Activated CD8-positive, alpha-beta T cell treated with anti-CD3 and anti-CD28 coated beads for 36 hours (primary cell): ENCODE data around the gene LRIG2. TPM values are rescaled to one million over a fixed set of nuclear protein-coding genes. Genes with fewer than 3 reads are reported as not detected.
"Not testable (repeated sequence)": the region's sequence is repeated elsewhere in the genome, so short reads cannot be mapped to it uniquely, and the experiment has no call there.

Source experiments
- ATAC-seq: fragments of 200-7000 bp; cut with Tn5 transposase; one replicate; pipeline ENCODE4 v1.10.0; 2021; ENCODE audit warnings: mild to moderate bottlenecking, moderate library complexity
- CTCF ChIA-PET: fragments of 350-600 bp; sonication (Branson Sonifier 250); formaldehyde crosslinking; loops from one replicate; lab custom pipeline; 2021; ENCODE audit warnings: antibody characterized with exemption; lab: Charles Lee
- POLR2A ChIA-PET: fragments of 350-600 bp; sonication (Branson Sonifier 250); formaldehyde crosslinking; loops from one replicate; lab custom pipeline; 2021; ENCODE audit warnings: antibody characterized with exemption; lab: Charles Lee
- DNase-seq: peaks from one replicate; pipeline ENCODE4 v3.0.0-alpha.2; 2020
- H3K27ac Mint-ChIP-seq: one replicate; pipeline ENCODE4 v1.8.0; 2021; ENCODE audit warnings: mild to moderate bottlenecking, mixed read lengths
- H3K27me3 Mint-ChIP-seq: one replicate; pipeline ENCODE4 v1.8.0; 2021; ENCODE audit warnings: mixed read lengths
- H3K36me3 Mint-ChIP-seq: one replicate; pipeline ENCODE4 v1.8.0; 2021; ENCODE audit warnings: low read depth, mixed read lengths
- H3K4me1 Mint-ChIP-seq: one replicate; pipeline ENCODE4 v1.8.0; 2021; ENCODE audit warnings: low read depth, mixed read lengths
- H3K4me3 Mint-ChIP-seq: one replicate; pipeline ENCODE4 v1.8.0; 2021; ENCODE audit warnings: mild to moderate bottlenecking, moderate library complexity, mixed read lengths
- H3K9me3 Mint-ChIP-seq: one replicate; pipeline ENCODE4 v1.8.0; 2021; ENCODE audit warnings: mixed read lengths
- CTCF ChIP-seq: fragments of 200-600 bp; IDR thresholded peaks from one replicate; pipeline ENCODE4 v1.8.0; 2022; ENCODE audit warnings: antibody characterized with exemption, mild to moderate bottlenecking
- intact Hi-C: fragments of 100-400 bp; cut with micrococcal nuclease; formaldehyde crosslinking; loops from one replicate; pipeline ENCODE4 v1.10.0; 2022
- total RNA-seq, 2 experiments: library from RNA; stranded (reverse); gene quantifications; one replicate each; pipeline ENCODE4 v1.2.3, GENCODE V29; 2021

The LRIG2 gene
- total RNA-seq, 2 experiments from 2014 or later: 7.2 to 8.3 TPM

GRCh38 chr1:113040718-113041412 is 32.1 kb upstream of the LRIG2 start:
- no peak overlapping the region for H3K27ac Mint-ChIP-seq
- peaks cover 2% of the 10 kb centered on the region for H3K27me3 Mint-ChIP-seq
- H3K4me3 Mint-ChIP-seq: no peak overlapping the region
- no peak for TF ChIP-seq CTCF
- peaks cover 26% of the 10 kb centered on the region for H3K4me1 Mint-ChIP-seq
- no peak for DNase-seq
- H3K36me3 Mint-ChIP-seq: no peaks in the 10 kb centered on the region
- ATAC-seq: no peak
- intact Hi-C loops: no loop called here
- POLR2A ChIA-PET: no interaction called here
- CTCF ChIA-PET: interaction anchor here (1.0 to 3.1 kb wide), 3 partner anchors 11 to 32 kb away, joined by 4 to 12 read pairs (median 8); partner anchors contain the start of gene LRIG2
- H3K9me3 Mint-ChIP-seq: no peaks in the 10 kb centered on the region

GRCh38 chr1:113041569-113042284 is 31.3 kb upstream of the LRIG2 start:
- Mint-ChIP-seq H3K36me3 (no peaks in the 10 kb centered on the region), H3K27me3 (peaks cover 2% of the 10 kb centered on the region), H3K9me3 (no peaks in the 10 kb centered on the region), H3K4me3 (no peak overlapping the region), H3K27ac (no peak overlapping the region), H3K4me1 (peaks cover 30% of the 10 kb centered on the region)
- DNase-seq (no peak), ATAC-seq (no peak)
- intact Hi-C loops: no loop called here
- ChIA-PET CTCF (interaction anchor here (0.9 to 3.1 kb wide), 9 partner anchors 14 to 323 kb away, joined by 3 to 12 read pairs (median 5); partner anchors contain the start of gene LRIG2), POLR2A (no interaction called here)
- no peak for TF ChIP-seq CTCF

- intact Hi-C loops: no loop called here
- POLR2A ChIA-PET: interaction anchor here (1.6 kb wide), 1 partner anchor 14 kb away, joined by 3 read pairs; no protein-coding TSS in a partner anchor
- no peak overlapping the region for H3K27ac Mint-ChIP-seq
- DNase-seq: peak; percentile 50
- ATAC-seq: peak; percentile 54
- H3K4me1 Mint-ChIP-seq: peaks cover 37% of the 10 kb centered on the region
- no peak overlapping the region for H3K4me3 Mint-ChIP-seq
- H3K9me3 Mint-ChIP-seq: no peaks in the 10 kb centered on the region
- TF ChIP-seq CTCF: peak; percentile 42
- H3K27me3 Mint-ChIP-seq: peaks cover 2% of the 10 kb centered on the region
- CTCF ChIA-PET: interaction anchor here (0.8 to 3.1 kb wide), 11 partner anchors 15 to 327 kb away, joined by 3 to 12 read pairs (median 5); partner anchors contain the start of genes LRIG2 and PPM1J
- H3K36me3 Mint-ChIP-seq: no peaks in the 10 kb centered on the region
Observed at GRCh38 chr1:113042285-113043143, 30.5 kb upstream of the LRIG2 start.

GRCh38 chr1:113043144-113043488 is 29.9 kb upstream of the LRIG2 start:
- H3K4me1 Mint-ChIP-seq: peaks cover 41% of the 10 kb centered on the region
- ChIA-PET POLR2A (interaction anchor here (1.6 kb wide), 1 partner anchor 15 kb away, joined by 3 read pairs; no protein-coding TSS in a partner anchor), CTCF (interaction anchor here (0.8 to 3.1 kb wide), 7 partner anchors 29 to 328 kb away, joined by 3 to 12 read pairs (median 5); partner anchors contain the start of genes LRIG2 and PPM1J)
- H3K27me3 Mint-ChIP-seq, ATAC-seq, H3K9me3 Mint-ChIP-seq, H3K4me3 Mint-ChIP-seq, H3K36me3 Mint-ChIP-seq, H3K27ac Mint-ChIP-seq, intact Hi-C loops, DNase-seq: not testable (repeated sequence)

GRCh38 chr1:113046569-113046968 is 26.4 kb upstream of the LRIG2 start:
- peaks cover 2% of the 10 kb centered on the region for H3K27me3 Mint-ChIP-seq
- H3K4me1 Mint-ChIP-seq: peaks cover 52% of the 10 kb centered on the region
- peak overlapping the region; percentile 81 for H3K27ac Mint-ChIP-seq
- intact Hi-C loops: no loop called here
- peak overlapping the region; percentile 13 for H3K4me3 Mint-ChIP-seq
- ATAC-seq: peak; percentile 78
- no peak for TF ChIP-seq CTCF
- POLR2A ChIA-PET: no interaction called here
- CTCF ChIA-PET: interaction anchor here (1.9 to 2.4 kb wide), 2 partner anchors 26 to 166 kb away, joined by 8 to 17 read pairs; partner anchors contain the start of gene LRIG2
- DNase-seq: peak; percentile 29
- no peaks in the 10 kb centered on the region for H3K9me3 Mint-ChIP-seq
- H3K36me3 Mint-ChIP-seq: no peaks in the 10 kb centered on the region
